ENCODE measurements around the gene PSMG4. TPM values are rescaled to one million over a fixed set of nuclear protein-coding genes. Genes with fewer than 3 reads are reported as not detected.
A peak's percentile ranks its signal among the peaks of the same experiment; 100 is the strongest.
"Not testable (repeated sequence)": the region's sequence is repeated elsewhere in the genome, so short reads cannot be mapped to it uniquely, and the experiment has no call there.

Gene PSMG4
- total RNA-seq, 1 experiment from 2014 or later: 145 TPM

- DNase-seq (ENCODE audit: low spot score): no peak
Observed at GRCh38 chr6:3230256-3230882, 28.4 kb upstream of the PSMG4 start.

- DNase-seq (ENCODE audit: low spot score): peak; percentile 39
Observed at GRCh38 chr6:3230900-3231246, 27.9 kb upstream of the PSMG4 start.

GRCh38 chr6:3231247-3232016 lies 27.3 kb upstream of the PSMG4 start:
- peak; percentile 88 for DNase-seq (ENCODE audit: low spot score)

- DNase-seq (ENCODE audit: low spot score): no peak
Observed at GRCh38 chr6:3232017-3232945, 26.5 kb upstream of the PSMG4 start.

- DNase-seq (ENCODE audit: low spot score): no peak
Observed at GRCh38 chr6:3233321-3233720, 25.4 kb upstream of the PSMG4 start.

- DNase-seq (ENCODE audit: low spot score): no peak
Observed at GRCh38 chr6:3233904-3234303, 24.8 kb upstream of the PSMG4 start.

GRCh38 chr6:3235486-3235885 lies 23.3 kb upstream of the PSMG4 start:
- no peak for DNase-seq (ENCODE audit: low spot score)

GRCh38 chr6:3236005-3236404 lies 22.7 kb upstream of the PSMG4 start:
- DNase-seq (ENCODE audit: low spot score): no peak

- DNase-seq (ENCODE audit: low spot score): no peak
Observed at GRCh38 chr6:3237761-3238662, 20.7 kb upstream of the PSMG4 start.

- DNase-seq (ENCODE audit: low spot score): peak; percentile 60
Observed at GRCh38 chr6:3239110-3239830, 19.5 kb upstream of the PSMG4 start.

- no peak for DNase-seq (ENCODE audit: low spot score)
Observed at GRCh38 chr6:3240595-3240994, 18.2 kb upstream of the PSMG4 start.

GRCh38 chr6:3241745-3242144 lies 17.0 kb upstream of the PSMG4 start:
- DNase-seq (ENCODE audit: low spot score): not testable (repeated sequence)

- no peak for DNase-seq (ENCODE audit: low spot score)
Observed at GRCh38 chr6:3242768-3243167, 16.0 kb upstream of the PSMG4 start.

- no peak for DNase-seq (ENCODE audit: low spot score)
Observed at GRCh38 chr6:3244003-3244831, 14.5 kb upstream of the PSMG4 start.

GRCh38 chr6:3244832-3245161 lies 13.9 kb upstream of the PSMG4 start:
- not testable (repeated sequence) for DNase-seq (ENCODE audit: low spot score)

- no peak for DNase-seq (ENCODE audit: low spot score)
Observed at GRCh38 chr6:3245216-3245615, 13.5 kb upstream of the PSMG4 start.

GRCh38 chr6:3247255-3248146 lies 11.2 kb upstream of the PSMG4 start:
- DNase-seq (ENCODE audit: low spot score): peak; percentile 36

- DNase-seq (ENCODE audit: low spot score): no peak
Observed at GRCh38 chr6:3249821-3250220, 8.9 kb upstream of the PSMG4 start.

GRCh38 chr6:3250231-3250675 lies 8.5 kb upstream of the PSMG4 start:
- DNase-seq (ENCODE audit: low spot score): no peak
